DMS 273 (cell line): Measurements from ENCODE around the gene PLB1.

Experiments used
- DNase-seq: peaks from one replicate; lab custom pipeline; 2025; ENCODE audit not compliant: unreplicated experiment; lab: John Stamatoyannopoulos, UW

Gene PLB1

DNA sequence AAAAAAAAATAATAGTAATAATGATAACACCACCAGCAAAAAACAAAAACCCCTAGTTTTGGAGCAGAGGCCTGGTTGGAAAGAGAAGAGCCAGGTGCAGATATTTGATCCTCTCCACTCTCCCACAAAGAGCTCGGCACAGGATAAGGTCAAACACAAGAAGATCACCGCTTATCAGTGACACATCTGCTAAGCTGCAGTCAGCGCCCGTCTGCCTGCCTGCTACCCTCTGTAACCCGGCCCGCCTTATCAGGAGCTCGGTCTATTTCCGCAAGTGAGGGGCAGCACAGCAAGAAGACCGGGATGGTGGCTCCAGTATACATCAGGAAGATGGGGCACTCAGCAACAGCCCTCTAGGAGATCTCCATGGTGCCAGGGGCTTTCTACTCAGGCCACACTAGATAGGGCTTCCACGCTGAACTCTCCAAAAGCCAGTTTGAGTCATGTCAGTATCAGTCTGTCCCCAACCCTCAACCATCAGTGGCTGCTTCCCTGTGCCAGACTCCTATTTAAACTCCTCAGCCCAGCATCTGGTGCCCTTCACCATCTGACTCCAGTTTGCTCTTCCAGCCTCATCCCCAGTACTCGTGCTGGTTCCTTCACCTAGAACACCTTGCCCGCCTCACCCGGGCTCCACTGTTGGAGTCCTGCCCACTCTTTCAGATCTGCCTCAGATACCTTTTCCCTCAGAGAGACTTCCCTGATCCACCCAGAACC lies 188.4 kb downstream of the PLB1 start:
- DNase-seq = peak; percentile 76

DNA sequence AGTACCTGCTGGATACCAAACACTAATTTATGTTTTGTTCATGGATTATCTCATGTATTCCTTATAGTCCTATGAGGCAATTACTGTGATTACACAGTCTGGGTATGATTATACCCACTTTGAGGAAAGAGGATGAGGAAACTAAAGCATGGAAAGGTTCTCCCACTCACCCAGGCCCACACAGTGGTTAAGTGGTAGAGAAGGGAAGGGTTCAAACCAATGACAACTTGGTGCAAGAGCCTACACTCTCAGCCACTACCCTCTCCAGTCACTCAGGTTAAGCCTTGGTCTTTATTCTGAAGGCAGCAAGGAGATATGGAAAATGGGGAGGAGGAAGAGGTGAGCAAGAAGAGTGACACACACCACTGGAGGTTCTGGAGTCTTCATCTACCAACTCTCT lies 191.3 kb downstream of the PLB1 start:
- DNase-seq = no peak

DNA sequence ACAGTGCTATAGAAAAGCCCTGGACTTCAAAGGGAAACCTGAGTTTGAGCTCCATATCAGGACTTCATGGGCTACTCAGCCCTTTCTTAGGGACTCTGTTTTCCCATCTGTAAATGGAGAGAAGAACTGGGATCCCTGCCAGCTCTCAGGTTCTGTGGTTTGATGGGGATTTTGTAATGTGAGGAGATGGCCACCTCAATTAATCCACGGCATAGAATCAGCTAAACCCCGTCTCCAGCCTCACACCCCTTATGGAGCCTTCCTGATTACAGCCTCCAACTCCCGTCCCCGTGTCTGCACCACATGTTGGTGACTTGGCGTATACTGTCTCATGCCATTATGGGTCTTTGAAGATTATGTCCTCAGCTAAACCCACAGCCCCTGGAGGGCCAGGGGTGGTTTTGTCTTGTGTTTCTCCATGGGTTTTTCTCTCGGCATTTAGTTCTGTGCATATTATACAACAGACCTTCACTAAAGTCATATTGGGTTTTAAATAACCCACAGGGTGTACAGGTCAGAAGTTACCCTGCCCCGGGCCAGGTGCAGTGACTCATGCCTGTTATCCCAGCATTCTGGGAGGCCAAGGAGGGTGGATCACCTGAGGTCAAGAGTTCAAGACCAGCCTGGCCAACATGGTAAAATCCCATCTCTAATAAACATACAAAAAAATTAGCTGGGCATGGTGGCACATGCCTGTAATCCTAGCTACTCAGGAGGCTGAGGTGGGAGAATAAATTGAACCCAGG lies 192.0 kb downstream of the PLB1 start:
- DNase-seq = no peak

DNA sequence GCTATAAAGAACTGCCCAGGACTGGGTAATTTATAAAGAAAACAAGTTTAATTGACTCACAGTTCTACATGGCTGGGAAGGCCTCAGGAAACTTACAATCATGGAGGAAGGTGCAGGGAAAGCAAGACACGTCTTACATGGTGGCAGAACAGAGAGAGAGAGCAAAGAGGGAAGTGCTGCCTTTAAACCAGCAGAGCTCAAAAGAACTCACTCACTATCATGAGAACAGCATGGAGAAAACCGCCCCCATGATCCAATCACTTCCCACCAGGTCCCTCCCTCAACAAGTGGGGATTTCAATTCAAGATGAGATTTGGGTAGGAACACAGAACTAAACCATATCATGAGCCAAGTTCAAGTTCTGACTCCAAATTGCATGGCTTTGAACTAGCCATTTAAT lies 193.0 kb downstream of the PLB1 start:
- no peak for DNase-seq

DNA sequence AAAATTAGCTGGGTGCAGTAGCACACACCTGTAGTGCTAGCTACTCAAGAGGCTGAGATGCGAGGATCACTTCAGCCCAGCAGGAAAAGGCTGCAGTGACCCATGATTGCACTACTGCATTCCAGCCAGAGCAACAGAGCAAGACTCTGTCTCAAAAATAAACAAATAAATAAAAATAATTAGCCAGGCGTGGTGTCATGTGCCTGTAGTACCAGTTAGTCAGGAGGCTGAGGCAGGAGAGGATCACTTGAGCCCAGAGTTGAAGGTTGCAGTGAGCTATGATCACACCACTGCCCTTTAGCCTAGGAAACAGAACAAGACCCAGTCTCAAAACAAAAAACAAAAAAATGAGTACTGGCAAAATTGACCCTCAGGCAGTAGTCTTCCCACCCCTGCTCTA lies 193.9 kb downstream of the PLB1 start:
- no peak for DNase-seq

DNA sequence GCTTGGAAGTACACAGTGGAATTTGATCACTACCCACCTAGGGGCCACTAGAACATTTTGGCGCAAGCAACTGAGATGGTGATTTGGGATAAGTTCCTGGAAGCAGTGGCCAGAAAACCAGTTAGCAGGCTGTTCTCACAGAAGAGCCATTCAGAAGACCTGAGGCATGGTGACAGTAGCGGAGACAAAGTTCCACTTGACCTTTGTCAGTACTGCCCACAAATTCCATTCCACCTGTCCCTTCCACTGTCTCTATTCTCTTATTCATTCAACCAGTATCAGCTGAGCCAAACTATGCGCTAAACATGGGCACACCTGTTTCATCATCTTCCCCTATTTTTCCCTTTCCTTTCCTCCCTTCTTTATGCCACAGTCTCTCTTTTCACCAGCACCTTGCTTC lies 196.6 kb downstream of the PLB1 start:
- no peak for DNase-seq

- DNase-seq = no peak
Observed at GRCh38 chr2:28693223-28693622, 197.4 kb downstream of the PLB1 start.
